ENCODE measurements around the gene GOLGA8N. TPM values are rescaled to one million over a fixed set of nuclear protein-coding genes. Genes with fewer than 3 reads are reported as not detected.

Gene GOLGA8N
- total RNA-seq, 1 donor from 2014 or later = 13.8 TPM

DNA sequence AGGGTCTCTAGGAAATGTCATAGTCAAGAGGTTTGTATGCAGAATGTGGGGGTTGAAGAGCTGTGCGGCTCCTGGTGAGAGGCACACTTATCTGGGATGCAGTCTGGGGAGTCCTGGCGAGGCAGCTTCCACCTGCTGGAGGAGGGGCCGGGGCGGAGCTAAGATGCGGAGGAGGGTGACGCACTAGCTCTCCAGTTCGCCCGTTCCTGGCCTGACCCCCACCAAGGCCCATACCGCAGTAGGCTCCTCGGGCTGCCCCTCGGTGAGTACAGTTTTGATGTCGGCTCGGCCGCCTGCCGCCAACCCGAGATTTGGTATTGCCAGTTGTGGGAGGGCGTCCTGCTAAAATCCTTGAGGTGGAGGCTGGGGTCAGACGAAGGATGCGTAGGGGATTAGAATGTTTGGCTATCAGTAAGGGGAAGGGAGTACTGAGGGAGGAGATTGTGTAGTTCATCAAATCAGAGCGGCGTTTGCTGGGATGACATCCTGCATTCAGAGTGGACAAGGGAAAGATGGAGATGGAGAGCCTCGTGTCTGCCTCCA is 48.3 kb downstream of the GOLGA8N start, which contains the start of gene SCG5:
SCG5 (plus strand) TSS at position 194 of the 543 bp plus-strand sequence. CDS start 1,883 bp downstream, outside the sequence.
- H3K27ac ChIP-seq = no peak within 1 kb of the TSS
- no peaks in the 10 kb centered on the region for H3K9me3 ChIP-seq
- TF ChIP-seq CTCF (IDR thresholded peaks at IDR 0.05) (no peak), POLR2A (IDR thresholded peaks at IDR 0.05) (no peak), POLR2AphosphoS5 (IDR thresholded peaks at IDR 0.05; ENCODE audit: insufficient read depth in 1 of 2, low read depth in 1 of 2) (no peak)
- no peaks in the 10 kb centered on the region for H3K27me3 ChIP-seq
- no peak within 1 kb of the TSS for H3K4me3 ChIP-seq
- no peak for DNase-seq (ENCODE audit: extremely low spot score in 2 of 2)
- no peaks in the 10 kb centered on the region for H3K36me3 ChIP-seq
- intact Hi-C loops (cut with DNase I) = no loop called here
- no peaks in the 10 kb centered on the region for H3K4me1 ChIP-seq

DNA sequence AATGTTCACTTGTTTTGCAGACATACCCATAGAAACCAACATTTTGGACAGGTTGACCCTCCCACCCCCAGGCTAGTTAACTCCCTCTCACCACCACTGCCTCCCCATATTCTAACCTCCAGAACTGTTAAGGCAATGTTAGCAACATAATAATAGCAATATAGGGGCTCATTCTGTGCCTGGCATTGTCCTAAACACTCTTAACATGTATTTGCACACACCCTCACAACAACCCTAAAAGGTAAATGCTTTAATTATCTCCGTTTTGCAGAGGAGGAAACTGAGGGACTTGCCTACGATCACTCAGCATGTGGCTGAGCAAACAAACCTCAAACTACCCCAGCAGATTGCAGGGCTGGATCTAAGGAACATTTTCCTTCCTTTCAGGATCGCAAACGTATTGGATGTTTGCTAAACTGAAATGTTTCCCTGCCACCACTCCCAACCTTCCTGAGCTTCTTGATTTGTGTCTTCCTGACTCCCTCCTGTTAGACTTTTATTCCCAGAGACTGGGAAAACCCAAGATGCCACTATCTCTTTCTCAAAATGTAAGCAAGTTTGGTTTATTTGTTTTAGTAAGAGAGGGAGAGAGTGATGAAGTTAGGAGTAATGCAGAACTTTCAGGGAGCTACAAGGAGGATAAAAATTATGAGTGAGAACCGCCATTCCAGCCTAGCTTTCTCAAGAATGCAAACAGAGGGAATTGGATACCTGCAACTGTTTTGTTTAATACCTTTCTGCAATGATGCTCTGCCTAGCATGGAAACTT is 49.6 kb downstream of the GOLGA8N start:
- TF ChIP-seq POLR2AphosphoS5 (IDR thresholded peaks at IDR 0.05; ENCODE audit: insufficient read depth in 1 of 2, low read depth in 1 of 2) (no peak), CTCF (IDR thresholded peaks at IDR 0.05) (no peak), POLR2A (IDR thresholded peaks at IDR 0.05) (no peak)
- Histone ChIP-seq H3K27me3 (no peaks in the 10 kb centered on the region), H3K9me3 (no peaks in the 10 kb centered on the region), H3K27ac (no peak overlapping the region), H3K4me1 (no peaks in the 10 kb centered on the region), H3K4me3 (no peak overlapping the region), H3K36me3 (no peaks in the 10 kb centered on the region)
- DNase-seq (ENCODE audit: extremely low spot score in 2 of 2) = no peak
- intact Hi-C loops (cut with DNase I) = no loop called here

DNA sequence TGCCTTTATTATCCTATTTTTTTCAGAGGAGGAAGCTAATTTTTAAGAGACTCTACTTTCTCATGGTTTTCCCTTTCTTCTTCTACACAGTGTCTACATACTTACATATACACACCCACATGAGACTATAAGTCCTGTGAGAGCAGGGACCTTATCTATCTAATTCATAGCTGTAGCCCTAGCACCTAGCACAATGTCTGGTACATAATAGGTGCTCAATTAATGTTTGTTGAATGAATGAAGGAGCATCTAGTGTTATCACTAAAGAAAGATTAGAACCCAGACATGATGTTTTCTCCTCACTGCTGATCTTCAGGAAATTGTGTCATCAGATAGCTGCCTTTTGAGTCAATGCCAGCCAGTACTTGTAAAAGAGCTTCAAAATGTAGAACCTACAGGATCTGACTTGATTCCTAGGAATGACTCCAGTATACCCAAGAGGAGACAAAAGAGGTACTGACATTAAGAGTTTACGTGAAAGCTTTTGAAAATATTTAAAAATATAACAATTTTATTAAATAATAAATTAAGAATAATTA is 50.7 kb downstream of the GOLGA8N start:
- no peak for DNase-seq (ENCODE audit: extremely low spot score in 2 of 2)
- intact Hi-C loops (cut with DNase I) = no loop called here
- H3K9me3 ChIP-seq = no peaks in the 10 kb centered on the region
- H3K4me3 ChIP-seq = no peak overlapping the region
- H3K27me3 ChIP-seq = no peaks in the 10 kb centered on the region
- H3K27ac ChIP-seq = no peak overlapping the region
- H3K36me3 ChIP-seq = no peaks in the 10 kb centered on the region
- TF ChIP-seq POLR2AphosphoS5 (IDR thresholded peaks at IDR 0.05; ENCODE audit: insufficient read depth in 1 of 2, low read depth in 1 of 2) = no peak
- no peak for TF ChIP-seq POLR2A (IDR thresholded peaks at IDR 0.05)
- no peak for TF ChIP-seq CTCF (IDR thresholded peaks at IDR 0.05)
- H3K4me1 ChIP-seq = no peaks in the 10 kb centered on the region

DNA sequence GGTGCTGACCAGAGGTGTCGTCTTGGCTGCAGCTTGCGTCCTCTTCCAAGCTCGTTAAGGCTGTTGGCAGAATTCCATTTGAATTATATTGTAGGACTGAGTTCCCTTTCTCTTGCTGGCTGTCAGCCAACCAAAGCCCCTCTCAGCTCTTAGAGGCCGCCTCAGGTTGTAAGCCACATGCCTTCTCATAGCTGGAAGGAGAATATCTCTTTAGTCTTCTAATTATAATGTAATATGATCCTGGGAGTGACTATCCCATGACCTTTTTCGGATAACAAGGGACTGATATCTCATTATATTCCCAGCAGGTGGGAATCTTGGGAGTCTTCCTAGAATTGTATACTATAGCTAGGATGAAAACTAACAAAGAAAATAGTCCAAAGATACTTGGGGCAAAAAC is 53.0 kb downstream of the GOLGA8N start:
- TF ChIP-seq POLR2A (IDR thresholded peaks at IDR 0.05) (no peak), CTCF (IDR thresholded peaks at IDR 0.05) (no peak), POLR2AphosphoS5 (IDR thresholded peaks at IDR 0.05; ENCODE audit: insufficient read depth in 1 of 2, low read depth in 1 of 2) (no peak)
- H3K4me3 ChIP-seq = no peak overlapping the region
- no peak for DNase-seq (ENCODE audit: extremely low spot score in 2 of 2)
- no peaks in the 10 kb centered on the region for H3K36me3 ChIP-seq
- H3K4me1 ChIP-seq = no peaks in the 10 kb centered on the region
- H3K9me3 ChIP-seq = no peaks in the 10 kb centered on the region
- no peaks in the 10 kb centered on the region for H3K27me3 ChIP-seq
- no peak overlapping the region for H3K27ac ChIP-seq
- intact Hi-C loops (cut with DNase I) = no loop called here

- TF ChIP-seq POLR2A (IDR thresholded peaks at IDR 0.05) = no peak
- TF ChIP-seq CTCF (IDR thresholded peaks at IDR 0.05) = no peak
- no peak for TF ChIP-seq POLR2AphosphoS5 (IDR thresholded peaks at IDR 0.05; ENCODE audit: insufficient read depth in 1 of 2, low read depth in 1 of 2)
- no peak overlapping the region for H3K27ac ChIP-seq
- H3K27me3 ChIP-seq = no peaks in the 10 kb centered on the region
- no peak overlapping the region for H3K4me3 ChIP-seq
- H3K9me3 ChIP-seq = no peaks in the 10 kb centered on the region
- DNase-seq (ENCODE audit: extremely low spot score in 2 of 2) = no peak
- H3K36me3 ChIP-seq = no peaks in the 10 kb centered on the region
- H3K4me1 ChIP-seq = no peaks in the 10 kb centered on the region
- intact Hi-C loops (cut with DNase I) = no loop called here
Observed at GRCh38 chr15:32649342-32649741, 56.1 kb downstream of the GOLGA8N start.

All from vagina (tissue), 2 donors.